Fibroblast of upper back skin (primary cell): ENCODE data around the gene MMP17.

ENCODE experiments used
- DNase-seq: peaks from one replicate; pipeline ENCODE4 v3.0.0-alpha.2; 2013

The MMP17 gene

GRCh38 chr12:131827961-131828534, at the start of gene MMP17:
Gene MMP17 (plus strand): TSS chr12:131828393. CDS start chr12:131828495, 102 bp downstream.
- DNase-seq = peak; percentile 65

- no peak for DNase-seq
Observed at GRCh38 chr12:131779027-131779426, 49.2 kb upstream of the MMP17 start.

- no peak for DNase-seq
Observed at GRCh38 chr12:131782061-131782460, 46.1 kb upstream of the MMP17 start.

GRCh38 chr12:131783915-131784541, 44.2 kb upstream of the MMP17 start:
- DNase-seq = peak; percentile 81

GRCh38 chr12:131784909-131785762, 43.1 kb upstream of the MMP17 start:
- DNase-seq = peak; percentile 57

GRCh38 chr12:131785763-131786330, 42.3 kb upstream of the MMP17 start:
- no peak for DNase-seq

GRCh38 chr12:131786331-131786730, 41.9 kb upstream of the MMP17 start:
- DNase-seq = no peak

- DNase-seq = no peak
Observed at GRCh38 chr12:131787143-131787660, 41.0 kb upstream of the MMP17 start.

GRCh38 chr12:131788070-131788469, 40.1 kb upstream of the MMP17 start:
- DNase-seq = no peak

- DNase-seq = no peak
Observed at GRCh38 chr12:131789638-131790037, 38.6 kb upstream of the MMP17 start.

GRCh38 chr12:131793243-131794022, 34.8 kb upstream of the MMP17 start:
- DNase-seq = peak; percentile 28

- DNase-seq = no peak
Observed at GRCh38 chr12:131794061-131794460, 34.1 kb upstream of the MMP17 start.

- DNase-seq = no peak
Observed at GRCh38 chr12:131794573-131794972, 33.6 kb upstream of the MMP17 start.

- no peak for DNase-seq
Observed at GRCh38 chr12:131795064-131795463, 33.1 kb upstream of the MMP17 start.

GRCh38 chr12:131795690-131796410, 32.3 kb upstream of the MMP17 start:
- DNase-seq = no peak

GRCh38 chr12:131796411-131796736, 31.8 kb upstream of the MMP17 start:
- no peak for DNase-seq

- no peak for DNase-seq
Observed at GRCh38 chr12:131796754-131797587, 31.2 kb upstream of the MMP17 start.

GRCh38 chr12:131797588-131797934, 30.6 kb upstream of the MMP17 start:
- no peak for DNase-seq

- DNase-seq = no peak
Observed at GRCh38 chr12:131799195-131799594, 29.0 kb upstream of the MMP17 start.

GRCh38 chr12:131799828-131800593, 28.2 kb upstream of the MMP17 start:
- DNase-seq = no peak
